NB4 (cell line): ENCODE data around the gene OSBPL9.

Source experiments
- POLR2A ChIP-seq: IDR thresholded peaks from 2 replicates; pipeline ENCODE4 v1.6.1; 2011; ENCODE audit warnings: mild to moderate bottlenecking; ENCODE audit not compliant: insufficient read length; ENCODE audit errors: extremely low read depth
- TF ChIP-seq, protein P1 (sequence below): IDR thresholded peaks from 2 replicates; pipeline ENCODE4 v1.6.1; 2011; ENCODE audit warnings: low read depth, low read length
- TF ChIP-seq, protein P2 (sequence below): IDR thresholded peaks from one replicate; pipeline ENCODE4 v1.5.1; 2012; ENCODE audit warnings: low read depth, low read length

DNA sequence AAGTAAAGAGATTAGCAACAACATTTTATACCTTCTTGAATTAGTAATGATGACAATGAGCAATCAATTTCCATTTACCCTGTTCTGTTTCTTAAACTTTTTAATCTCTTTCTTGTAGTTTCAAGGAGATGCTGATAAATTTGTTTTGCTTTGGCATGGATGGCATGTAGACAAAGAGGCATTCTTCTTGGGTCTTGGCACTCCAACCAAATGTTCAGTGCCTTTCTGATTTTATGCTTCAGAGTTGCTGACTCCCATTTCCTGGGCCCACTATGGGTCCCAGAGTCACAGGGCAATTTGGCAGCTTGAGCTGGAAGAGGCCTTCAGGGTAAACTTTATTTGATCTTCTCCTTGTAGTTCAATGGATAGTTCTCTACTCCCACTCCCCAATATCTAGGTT lies 42.1 kb upstream of the OSBPL9 start:
- TF ChIP-seq, protein P1, sequence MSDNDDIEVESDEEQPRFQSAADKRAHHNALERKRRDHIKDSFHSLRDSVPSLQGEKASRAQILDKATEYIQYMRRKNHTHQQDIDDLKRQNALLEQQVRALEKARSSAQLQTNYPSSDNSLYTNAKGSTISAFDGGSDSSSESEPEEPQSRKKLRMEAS: no peak
- TF ChIP-seq, protein P2, sequence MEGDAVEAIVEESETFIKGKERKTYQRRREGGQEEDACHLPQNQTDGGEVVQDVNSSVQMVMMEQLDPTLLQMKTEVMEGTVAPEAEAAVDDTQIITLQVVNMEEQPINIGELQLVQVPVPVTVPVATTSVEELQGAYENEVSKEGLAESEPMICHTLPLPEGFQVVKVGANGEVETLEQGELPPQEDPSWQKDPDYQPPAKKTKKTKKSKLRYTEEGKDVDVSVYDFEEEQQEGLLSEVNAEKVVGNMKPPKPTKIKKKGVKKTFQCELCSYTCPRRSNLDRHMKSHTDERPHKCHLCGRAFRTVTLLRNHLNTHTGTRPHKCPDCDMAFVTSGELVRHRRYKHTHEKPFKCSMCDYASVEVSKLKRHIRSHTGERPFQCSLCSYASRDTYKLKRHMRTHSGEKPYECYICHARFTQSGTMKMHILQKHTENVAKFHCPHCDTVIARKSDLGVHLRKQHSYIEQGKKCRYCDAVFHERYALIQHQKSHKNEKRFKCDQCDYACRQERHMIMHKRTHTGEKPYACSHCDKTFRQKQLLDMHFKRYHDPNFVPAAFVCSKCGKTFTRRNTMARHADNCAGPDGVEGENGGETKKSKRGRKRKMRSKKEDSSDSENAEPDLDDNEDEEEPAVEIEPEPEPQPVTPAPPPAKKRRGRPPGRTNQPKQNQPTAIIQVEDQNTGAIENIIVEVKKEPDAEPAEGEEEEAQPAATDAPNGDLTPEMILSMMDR: no peak
- TF ChIP-seq POLR2A: no peak
